HG03025 (cell line): ENCODE results near the gene CABLES1.
A peak's percentile ranks its signal among the peaks of the same experiment; 100 is the strongest.
"Not testable (repeated sequence)": the region's sequence is repeated elsewhere in the genome, so short reads cannot be mapped to it uniquely, and the experiment has no call there.

Source experiments
- ATAC-seq: cut with Tn5 transposase; IDR thresholded peaks from one replicate; pipeline ENCODE4 v1.9.1; 2021; ENCODE audit warnings: mild to moderate bottlenecking, moderate library complexity; ENCODE audit not compliant: unreplicated experiment, low FRiP score

CABLES1 gene

DNA sequence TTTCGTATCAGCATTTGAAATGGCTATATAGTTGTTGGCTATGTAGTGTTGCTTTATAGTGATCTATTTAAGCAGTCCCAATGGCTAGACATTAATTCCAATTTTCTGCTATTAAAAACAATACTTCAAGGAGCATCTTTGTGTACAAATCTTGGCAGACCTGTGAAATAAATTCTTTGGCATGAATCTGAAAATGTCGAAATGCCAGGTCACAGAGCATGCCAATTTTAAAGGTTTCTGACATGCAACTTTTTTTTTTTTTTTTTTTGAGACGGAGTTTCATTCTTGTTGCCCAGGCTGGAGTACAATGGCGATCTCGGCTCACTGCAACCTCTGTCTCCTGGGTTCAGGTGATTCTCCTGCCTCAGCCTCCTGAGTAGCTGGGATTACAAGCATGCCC is 26.8 kb upstream of the CABLES1 start:
- no peak for ATAC-seq

DNA sequence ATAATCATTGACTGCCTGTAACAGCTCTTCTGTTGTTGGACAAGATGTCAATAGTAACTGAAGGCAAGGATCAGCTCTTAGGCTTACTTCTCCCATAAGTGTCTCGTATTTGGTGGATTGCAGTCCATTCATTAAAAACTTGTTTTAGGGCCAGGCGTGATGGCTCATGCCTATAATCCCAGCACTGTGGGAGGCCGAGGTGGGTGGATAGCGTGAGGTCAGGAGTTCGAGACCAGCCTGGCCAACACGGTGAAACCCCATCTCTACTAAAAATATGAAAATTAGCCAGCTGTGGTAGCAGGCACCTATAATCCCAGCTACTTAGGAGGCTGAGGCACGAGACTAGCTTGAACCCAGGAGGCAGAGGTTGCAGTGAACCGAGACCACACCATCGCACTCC is 26.1 kb upstream of the CABLES1 start:
- ATAC-seq = not testable (repeated sequence)

DNA sequence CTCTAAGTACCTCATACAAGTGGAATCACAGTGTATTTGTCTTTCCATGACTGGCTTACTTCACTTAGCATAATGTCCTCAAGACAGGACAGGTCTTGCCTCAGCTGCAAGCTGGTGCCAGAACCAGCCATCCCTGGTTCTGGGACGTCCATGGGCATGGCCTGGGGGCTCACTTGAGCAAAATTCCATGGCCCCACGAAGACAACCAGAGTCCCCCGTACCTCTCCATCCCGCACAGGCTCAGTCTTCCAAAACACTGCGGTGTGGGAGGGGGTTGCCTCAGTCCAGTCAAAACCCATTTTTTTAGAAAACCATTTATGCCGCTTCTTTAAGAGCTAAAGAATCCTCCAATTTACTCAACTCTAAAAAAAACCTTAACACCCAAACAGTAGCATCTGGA is 21.7 kb upstream of the CABLES1 start:
- ATAC-seq = no peak

DNA sequence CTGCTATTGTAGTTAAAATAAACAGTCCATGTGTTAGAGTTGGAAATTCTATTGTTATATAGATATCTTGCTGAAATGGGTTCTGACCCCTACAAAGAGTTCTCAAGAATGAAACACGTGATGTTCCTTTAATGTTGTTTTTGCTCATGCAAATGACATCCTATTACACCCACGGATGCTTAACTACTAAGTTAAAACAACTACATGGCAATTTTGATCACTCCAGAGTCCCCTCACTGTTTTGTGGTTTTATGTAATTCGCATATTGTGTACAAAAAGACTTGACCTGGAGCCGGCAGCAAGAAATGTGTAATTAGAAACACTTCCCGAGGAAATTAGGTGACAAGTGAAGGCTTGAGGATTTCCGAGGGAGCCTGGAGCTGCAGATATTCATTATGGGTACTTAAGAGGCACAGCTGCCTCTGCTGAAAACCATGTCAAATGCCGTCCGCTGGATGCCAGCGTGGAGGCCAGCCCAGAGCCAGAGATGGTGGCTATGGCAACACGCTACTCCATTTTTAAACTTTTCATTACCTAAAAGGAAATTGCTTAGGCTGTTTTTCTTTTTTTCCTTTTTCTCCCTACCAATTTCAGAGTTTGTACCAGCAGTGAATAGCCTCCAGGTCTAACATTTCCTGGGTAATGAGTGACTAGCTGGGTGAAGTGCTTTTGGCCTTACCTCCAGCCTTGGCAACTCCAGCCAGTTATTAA is 21.0 kb upstream of the CABLES1 start:
- no peak for ATAC-seq

DNA sequence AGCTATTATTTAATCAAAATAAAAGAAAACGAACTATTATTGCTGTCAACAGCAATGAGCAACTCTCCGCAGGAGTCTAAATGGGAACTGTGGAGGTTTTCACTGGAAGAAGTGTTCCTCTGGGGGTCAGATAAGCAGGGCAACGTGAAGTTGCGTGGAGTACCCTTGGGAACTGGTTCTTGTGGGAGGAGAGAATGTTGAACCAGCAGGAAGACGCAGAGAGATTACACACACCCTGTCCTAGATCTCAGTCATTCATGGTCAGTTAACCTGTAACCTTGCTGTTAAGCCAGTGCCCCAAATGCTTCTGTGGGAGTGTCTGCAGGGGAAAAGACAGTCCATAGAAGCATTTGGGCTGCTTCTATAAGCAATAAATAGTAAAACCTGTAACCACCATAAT is 20.4 kb upstream of the CABLES1 start:
- ATAC-seq = no peak

DNA sequence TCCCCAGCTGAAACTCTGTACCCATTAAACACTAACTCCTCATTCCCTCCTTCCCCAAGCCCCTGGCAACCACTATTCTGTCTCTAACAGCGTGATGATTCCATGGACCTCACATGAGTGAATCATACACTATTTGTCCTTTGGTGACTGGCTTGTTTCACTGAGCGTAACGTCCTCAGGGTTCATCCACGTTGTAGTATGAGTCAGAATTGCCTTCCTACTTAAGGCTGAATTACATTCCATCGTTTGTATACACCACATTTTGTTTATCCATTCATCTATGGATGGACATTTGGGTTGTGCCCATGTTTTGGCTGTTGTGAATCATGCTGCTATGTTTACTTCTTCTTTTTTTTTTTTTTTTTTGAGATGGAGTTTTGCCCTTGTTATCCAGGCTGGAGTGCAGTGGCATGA is 19.6 kb upstream of the CABLES1 start:
- no peak for ATAC-seq

DNA sequence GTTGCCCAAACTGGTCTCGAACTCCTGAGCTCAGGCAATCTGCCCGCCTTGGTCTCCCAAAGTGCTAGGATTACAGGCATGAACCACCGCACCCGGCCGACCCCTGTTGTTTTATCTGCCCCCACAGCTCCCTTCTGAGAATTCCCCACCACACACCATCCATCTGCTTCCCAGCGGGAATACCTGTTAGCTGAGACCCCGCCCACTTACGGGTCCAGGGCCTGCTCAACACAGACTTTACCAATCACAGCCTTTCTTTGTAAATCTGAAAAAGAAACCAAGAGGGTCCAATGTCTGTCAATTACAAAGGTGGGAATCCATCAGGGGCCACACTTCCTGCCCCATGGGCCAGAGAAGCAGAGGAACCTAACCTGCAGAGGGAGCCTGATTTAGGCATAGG is 14.2 kb upstream of the CABLES1 start:
- no peak for ATAC-seq

DNA sequence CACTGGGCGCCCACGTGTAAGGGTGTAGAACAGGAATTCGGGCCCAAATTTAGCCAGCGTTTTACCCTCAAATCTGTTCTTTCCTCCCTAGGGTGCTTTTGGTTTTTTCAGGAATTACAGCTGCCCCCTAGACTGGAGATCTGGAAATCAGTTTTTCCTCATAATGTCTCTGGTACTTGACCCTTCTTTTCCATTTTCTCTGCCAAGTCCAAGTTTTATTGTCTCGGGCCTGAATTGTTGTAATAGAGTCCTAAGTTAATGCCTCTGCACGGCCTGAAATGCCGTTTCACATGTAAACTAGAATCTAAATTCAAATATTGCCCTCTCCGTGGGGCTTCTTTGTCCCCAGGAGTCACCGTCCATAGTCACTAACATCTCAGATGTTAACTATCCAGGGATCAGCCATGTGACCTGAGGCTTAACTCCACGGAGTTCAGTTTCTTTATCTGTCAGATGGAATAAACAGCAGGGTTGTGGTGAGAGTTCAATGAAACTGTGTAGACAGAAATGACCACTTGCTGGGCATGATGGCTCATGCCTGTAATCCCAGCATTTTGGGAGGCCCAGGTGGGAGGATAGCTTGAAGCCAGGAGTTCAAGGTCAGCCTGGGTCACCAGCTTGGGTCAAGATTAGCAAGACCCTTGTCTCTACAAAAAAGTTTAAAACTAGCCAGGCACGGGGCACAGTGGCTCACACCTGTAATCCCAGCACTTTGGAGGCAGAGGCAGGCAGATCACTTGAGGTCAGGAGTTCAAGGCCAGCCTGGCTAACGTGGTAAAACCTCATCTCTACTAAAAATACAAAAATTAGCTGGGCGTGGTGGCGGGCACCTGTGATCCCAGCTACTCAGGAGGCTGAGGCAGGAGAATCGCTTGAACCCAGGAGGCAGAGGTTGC is 12.7 kb upstream of the CABLES1 start:
- no peak for ATAC-seq

DNA sequence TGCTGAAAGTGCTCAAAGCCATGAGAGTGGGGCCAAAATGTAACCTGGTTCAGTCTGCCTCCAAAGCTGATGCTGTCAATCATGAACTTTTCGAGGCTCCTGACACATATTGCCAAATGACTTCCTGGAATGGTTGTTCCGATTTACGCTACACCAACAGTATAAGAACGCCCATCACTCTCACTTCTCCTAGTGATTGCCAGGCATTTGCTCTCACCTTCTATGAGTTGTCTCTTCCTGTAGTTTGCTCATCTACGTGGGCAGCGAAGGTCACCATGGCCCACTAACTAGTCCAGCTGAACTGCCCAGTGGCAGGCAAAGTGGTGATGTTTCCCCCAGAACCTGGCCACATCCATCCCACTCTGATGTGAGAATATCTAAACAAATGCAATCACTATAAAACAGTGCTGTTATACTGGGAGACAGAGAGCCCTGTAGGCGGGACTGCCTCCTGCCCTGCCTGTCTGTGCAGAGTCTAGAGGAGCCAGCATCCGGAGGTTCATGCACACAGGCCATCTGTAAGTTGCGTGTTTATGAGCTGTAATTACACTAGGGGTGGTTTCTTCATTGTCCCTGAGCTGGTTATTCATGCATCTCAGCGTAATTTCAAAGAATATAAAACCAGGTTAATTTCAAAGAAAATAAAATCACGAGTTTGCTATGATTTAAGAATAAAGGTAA is 8.8 kb upstream of the CABLES1 start:
- no peak for ATAC-seq

DNA sequence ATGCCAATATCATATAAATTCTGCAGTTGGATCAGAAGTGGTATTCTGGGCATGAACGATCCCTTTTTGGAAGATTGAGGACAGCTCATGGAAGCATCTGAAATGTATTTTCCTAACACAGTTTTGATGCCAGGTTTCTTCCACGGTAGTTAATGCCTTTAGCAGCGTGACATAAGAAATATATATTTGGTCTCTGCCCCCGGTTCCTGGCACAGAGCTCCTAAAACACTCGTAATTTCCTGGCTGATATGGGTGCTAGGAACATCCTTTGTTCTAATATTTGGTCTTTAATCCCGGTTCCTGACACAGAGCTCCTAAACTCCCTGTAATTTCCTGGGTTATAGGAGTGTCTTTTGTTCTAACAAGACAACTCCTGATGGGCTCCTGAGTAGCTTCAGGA is 8.2 kb upstream of the CABLES1 start:
- ATAC-seq = no peak

DNA sequence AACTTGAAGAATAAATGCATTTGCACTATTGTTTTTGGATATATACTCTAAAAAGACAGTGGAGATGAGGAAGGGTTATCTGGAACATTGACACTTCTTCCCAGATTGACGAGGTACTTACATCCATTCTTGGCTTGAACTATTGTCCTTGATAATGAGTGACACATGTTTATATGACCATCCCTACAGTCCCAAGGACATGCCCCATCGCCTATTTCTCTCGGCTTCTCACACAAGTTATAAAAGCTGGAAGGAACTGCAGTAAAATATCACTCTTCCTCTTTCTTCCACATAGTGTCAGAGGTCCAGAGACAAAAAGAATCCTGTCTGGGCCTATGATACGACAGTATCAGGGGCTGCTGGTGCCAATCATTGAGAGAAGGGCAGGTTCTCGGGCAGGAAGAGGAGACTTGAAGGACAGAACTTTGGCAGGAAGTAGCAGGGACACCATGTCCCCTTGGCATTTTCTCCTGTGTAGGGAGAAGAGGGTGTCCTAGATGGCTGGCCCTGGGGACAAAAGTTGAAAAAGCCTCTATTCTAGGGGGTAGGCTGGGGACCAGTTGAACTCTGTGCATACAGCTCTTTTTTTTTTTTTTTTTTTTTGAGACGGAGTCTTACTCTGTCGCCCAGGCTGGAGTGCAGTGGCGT is 5.8 kb upstream of the CABLES1 start:
- ATAC-seq = no peak

DNA sequence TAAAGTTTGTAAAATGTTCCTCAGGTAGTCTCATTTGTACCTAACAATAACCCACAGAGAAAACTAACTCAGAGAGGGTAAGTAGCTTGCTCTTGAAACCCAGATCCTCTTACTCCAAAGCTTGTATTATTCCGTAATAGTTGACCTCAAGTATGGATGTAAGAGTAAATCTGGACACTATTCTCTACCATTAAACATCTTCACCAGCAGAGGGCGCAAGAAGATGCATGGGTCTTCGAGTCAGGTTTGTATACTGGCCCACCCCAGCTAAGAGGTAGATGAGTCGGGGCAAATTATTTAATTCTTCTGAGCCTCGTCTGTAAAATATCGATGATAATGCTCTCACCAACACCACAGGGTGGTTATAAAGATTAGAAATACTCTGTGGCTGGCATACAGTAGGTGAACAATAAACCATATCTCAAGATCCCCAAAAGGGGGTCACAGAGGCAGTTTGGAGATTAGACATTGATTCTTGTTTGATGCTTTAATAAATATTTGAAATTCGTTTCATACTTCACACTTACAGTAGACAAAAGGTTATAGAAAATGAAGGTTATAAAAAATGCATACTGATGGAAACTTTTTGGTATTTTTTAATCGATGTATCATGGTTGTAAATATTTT is 3.5 kb upstream of the CABLES1 start:
- no peak for ATAC-seq

DNA sequence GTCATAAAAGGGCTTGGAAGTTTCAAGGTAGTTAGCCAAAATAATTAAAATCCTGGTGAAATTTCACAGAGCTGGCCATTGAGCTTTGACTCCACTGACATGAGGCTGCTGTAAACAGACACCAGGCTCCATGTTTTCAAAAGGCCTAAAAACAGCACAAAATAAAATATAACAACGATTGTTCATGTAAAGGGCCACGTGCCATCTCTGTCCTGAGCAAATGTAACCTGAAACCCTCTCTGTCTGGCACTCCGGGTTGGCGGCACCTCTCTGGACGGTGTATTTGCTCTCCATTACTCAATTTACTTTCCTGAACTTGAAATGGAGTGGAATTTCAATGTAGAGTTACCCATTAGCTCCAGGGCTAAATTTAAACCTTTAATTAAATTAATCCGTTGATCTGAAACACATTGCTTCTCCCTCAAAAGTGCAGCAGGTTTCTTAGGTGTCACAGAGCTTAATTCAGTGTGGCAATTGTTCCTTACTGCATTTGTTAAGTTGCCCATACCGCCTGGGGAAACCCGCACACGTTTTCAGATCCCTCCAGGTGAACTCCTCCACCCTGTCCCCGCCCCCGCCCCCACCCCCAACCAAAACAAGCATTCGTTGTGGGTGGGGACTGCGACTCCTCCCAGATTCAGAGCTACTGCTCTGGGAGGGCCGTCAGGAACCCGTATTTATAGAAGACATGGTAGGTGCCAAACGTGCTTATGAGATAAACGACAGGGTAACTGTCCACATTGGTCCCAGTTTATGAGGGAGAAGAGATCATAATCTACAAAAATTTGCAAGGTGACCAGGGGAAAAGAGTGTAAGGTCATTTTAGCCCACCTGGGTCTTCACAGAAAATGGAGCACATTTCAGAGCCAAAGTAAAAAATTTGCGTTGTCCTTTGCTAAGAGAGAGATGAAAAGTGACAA is 1.2 kb upstream of the CABLES1 start:
- no peak for ATAC-seq

DNA sequence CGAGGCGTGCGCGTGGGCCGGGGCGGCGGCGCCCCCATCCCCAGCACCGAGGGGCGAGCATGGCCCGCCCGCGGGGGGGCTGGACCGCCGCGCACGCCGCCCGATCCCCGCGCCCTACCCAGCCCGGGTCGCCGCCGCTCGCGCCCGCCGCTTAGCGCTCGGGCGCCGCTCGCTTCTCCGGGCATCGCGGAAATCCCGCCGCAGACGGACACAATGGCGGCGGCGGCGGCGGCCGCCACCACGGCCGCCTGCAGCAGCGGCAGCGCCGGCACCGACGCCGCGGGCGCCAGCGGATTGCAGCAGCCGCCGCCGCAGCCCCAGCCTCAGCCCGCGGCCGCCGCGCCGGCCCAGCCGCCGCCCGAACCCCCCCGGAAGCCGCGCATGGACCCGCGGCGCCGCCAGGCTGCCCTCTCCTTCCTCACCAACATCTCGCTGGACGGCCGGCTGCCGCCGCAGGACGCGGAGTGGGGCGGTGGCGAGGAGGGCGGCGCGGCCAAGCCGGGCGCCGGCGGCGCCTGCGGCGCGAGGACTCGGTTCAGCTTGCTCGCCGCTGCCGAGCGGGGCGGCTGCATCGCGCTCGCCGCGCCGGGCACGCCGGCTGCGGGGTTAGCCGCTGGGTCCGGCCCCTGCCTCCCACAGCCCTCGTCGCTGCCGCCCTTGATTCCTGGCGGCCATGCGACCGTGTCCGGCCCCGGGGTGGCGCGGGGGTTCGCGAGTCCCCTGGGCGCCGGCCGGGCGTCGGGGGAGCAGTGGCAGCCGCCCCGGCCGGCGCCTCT is 453 bp downstream of the CABLES1 start:
- peak; percentile 21 for ATAC-seq

DNA sequence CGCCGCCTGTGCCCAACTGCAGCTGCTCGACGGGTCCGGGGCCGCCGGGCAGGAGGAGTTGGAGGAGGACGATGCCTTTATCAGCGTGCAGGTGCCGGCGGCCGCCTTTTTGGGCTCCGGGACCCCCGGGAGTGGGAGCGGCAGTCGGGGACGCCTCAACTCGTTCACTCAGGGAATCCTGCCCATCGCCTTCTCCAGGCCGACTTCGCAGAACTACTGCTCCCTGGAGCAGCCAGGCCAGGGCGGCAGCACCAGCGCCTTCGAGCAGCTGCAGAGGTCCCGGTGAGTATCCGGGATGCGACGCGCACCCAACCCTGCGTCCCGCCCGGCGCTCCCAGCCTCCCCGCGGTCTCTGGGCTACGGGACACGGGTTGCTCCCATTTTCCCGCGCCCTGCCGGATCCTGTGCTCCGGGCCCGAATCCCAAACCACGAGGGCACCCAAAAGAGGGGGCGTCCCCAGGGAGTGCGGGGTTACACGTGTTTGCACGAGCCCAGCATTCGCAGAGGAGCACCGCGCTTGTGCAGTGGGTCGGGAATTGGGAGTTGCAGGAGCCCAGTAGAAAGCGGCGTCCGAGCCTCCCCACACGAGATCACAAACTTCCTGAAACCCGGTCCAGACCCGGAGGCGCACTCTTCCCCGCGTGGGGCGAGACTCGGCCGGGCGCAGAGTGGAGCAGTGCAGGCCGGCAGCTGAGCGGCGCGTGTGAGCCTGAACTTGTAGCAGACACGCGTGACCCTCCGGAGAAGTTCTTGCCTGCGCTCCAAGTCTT is 1.2 kb downstream of the CABLES1 start:
- ATAC-seq = peak; percentile 17

DNA sequence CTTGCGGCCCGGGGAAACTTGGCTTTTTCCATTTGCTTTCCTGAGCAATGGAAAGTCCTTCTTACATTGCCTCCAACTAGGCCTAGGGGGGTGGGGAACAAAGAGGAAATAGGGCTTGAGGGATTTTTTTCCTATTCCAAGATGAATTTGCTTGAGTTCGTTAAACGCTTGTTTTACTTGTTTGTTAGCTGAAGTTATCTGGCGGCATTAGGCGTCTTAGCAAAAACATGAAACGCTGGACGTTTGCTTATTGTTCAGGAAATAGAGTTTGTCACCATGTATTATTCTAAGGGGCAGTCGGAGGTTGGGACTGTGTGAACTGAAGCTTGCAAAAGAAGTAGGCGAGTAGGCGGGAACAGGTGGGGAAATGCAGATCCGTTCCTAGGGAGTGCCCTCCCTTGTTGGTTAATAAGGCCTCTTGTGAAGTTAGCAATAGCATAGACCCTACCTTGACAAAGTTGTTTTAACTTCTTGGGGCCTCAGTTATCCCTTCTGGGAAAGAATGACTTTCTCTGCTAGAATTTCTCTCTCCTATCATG is 1.9 kb downstream of the CABLES1 start:
- no peak for ATAC-seq

DNA sequence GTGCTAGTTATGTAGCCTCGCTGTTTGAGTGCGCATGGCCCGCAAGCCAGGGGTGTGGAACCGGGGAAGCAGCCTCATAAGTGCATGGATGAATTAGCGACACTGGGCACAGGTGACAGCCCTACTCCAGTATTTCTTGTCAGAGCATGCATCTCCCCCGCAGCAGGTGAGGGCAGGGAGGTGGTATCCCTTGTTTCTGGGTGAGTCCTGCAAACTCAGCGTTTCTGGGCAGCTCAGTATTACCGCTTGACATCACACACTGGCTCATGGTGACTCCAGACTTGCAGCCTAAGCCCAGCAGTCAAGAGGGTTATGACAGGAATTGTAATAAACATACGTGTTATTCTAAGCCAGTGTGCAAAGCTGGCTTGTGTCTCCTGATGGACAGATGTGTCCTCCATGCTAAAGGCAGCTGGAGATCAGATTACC is 2.5 kb downstream of the CABLES1 start:
- no peak for ATAC-seq

DNA sequence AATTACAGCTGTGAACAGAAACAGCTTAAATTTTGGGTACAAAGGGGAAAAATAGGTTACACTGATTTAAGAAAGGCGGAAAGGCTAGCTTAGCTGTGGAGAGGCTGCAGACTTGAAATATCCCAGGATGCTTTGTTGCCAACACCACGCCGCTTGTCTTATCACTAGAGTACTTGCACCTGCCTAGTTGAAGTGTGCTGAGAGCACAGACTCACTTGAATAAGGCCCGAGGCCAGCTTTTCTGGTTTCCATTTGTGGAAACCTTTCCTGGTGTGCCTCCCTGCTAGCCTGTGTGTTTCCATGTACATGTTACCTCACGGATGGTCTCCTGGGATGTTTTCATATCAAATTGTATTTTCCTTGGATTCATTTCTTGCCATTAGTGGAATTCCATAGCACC is 3.2 kb downstream of the CABLES1 start:
- ATAC-seq = no peak
